Left lung (tissue), 10 donors: Measurements from ENCODE around the gene TTC39C. TPM values are rescaled to one million over a fixed set of nuclear protein-coding genes. Genes with fewer than 3 reads are reported as not detected.

Experiments
- ATAC-seq: fragments of 200-7000 bp; cut with Tn5 transposase; one replicate; pipeline ENCODE4 v1.9.1; 2020; ENCODE audit warnings: moderate library complexity
- DNase-seq, 4 donors: peaks; one replicate each; pipeline ENCODE4 v3.0.0-alpha.2; 2013 to 2020
- H3K27ac ChIP-seq, 2 donors: fragments of 200-600 bp; sonication (generic) in 1 of 2; one replicate each; pipeline versions ENCODE4 v1.5.0 to v1.8.0; 2020 to 2021
- H3K27me3 ChIP-seq, 2 donors: fragments of 200-600 bp; sonication (generic) in 1 of 2; one replicate each; pipeline versions ENCODE4 v1.5.0 to v1.8.0; 2020 to 2021
- H3K36me3 ChIP-seq, 2 donors: fragments of 200-600 bp; sonication (generic) in 1 of 2; one replicate each; pipeline versions ENCODE4 v1.5.0 to v1.8.0; 2020 to 2021
- H3K4me1 ChIP-seq, 2 donors: fragments of 200-600 bp; one replicate each; pipeline ENCODE4 v1.8.0; 2021
- H3K4me3 ChIP-seq, 2 donors: fragments of 200-600 bp; sonication (generic) in 1 of 2; one replicate each; pipeline versions ENCODE4 v1.5.0 to v1.8.0; 2020 to 2021; ENCODE audit warnings: mild to moderate bottlenecking in 1 of 2
- H3K9me3 ChIP-seq, 2 donors: fragments of 200-600 bp; sonication (generic) in 1 of 2; one replicate each; pipeline versions ENCODE4 v1.5.0 to v1.8.0; 2020 to 2021
- CTCF ChIP-seq, 2 donors: fragments of 200-600 bp; sonication (generic) in 1 of 2; IDR thresholded peaks; one replicate each; pipeline versions ENCODE4 v1.5.0 to v1.8.0; 2021; ENCODE audit warnings: antibody characterized with exemption in 2 of 2
- intact Hi-C, 2 donors: fragments of 100-400 bp; cut with DNase I; formaldehyde crosslinking; loops; one replicate each; pipeline versions ENCODE4 v1.11.2 to v1.14.2; 2022
- polyA plus RNA-seq, 6 donors: library from polyadenylated mRNA; unstranded; fragments of 120-200 nt; gene quantifications; one replicate each; pipeline ENCODE4 v1.2.1, GENCODE V29; 2013; ENCODE audit not compliant: insufficient read length in 6 of 6
- total RNA-seq, 2 donors: library from RNA; stranded (reverse); fragmentation: NEBNext Ultra II Directional; extraction: Animal tissue kit (Norgen Biotek cat#: 25700); gene quantifications; one replicate each; pipeline ENCODE4 v1.2.1, GENCODE V29; 2021
- donor health status: DM: no; HTN: yes; CAD: no.
- donor health status: DM: no; HTN: no; CAD: no.

Gene TTC39C
- total and polyA plus RNA-seq, 8 donors: 12.0 to 19.3 (median 15.1) TPM

GRCh38 chr18:24048261-24048660 lies 33.7 kb downstream of the TTC39C start:
- no peak overlapping the region for H3K27ac ChIP-seq
- H3K4me1 ChIP-seq: peaks cover 0 to 6% of the 10 kb centered on the region in 2 donors
- H3K9me3 ChIP-seq: no peaks in the 10 kb centered on the region
- ATAC-seq (no peak), DNase-seq (no peak)
- H3K27me3 ChIP-seq: no peaks in the 10 kb centered on the region
- intact Hi-C loops: no loop called here
- no peaks in the 10 kb centered on the region for H3K36me3 ChIP-seq
- H3K4me3 ChIP-seq: no peak overlapping the region
- no peak for TF ChIP-seq CTCF (IDR thresholded peaks at IDR 0.05)

GRCh38 chr18:24049142-24049541 lies 34.6 kb downstream of the TTC39C start:
- intact Hi-C loops: no loop called here
- Histone ChIP-seq H3K27ac (no peak overlapping the region), H3K9me3 (no peaks in the 10 kb centered on the region), H3K4me3 (no peak overlapping the region), H3K4me1 (no peaks in the 10 kb centered on the region), H3K27me3 (no peaks in the 10 kb centered on the region), H3K36me3 (no peaks in the 10 kb centered on the region)
- TF ChIP-seq CTCF (IDR thresholded peaks at IDR 0.05): no peak
- ATAC-seq: no peak
- DNase-seq: no peak

GRCh38 chr18:24051031-24051947 lies 36.7 kb downstream of the TTC39C start:
- no peak for TF ChIP-seq CTCF (IDR thresholded peaks at IDR 0.05)
- peak; percentile 58 for ATAC-seq
- H3K36me3 ChIP-seq: no peaks in the 10 kb centered on the region
- H3K4me1 ChIP-seq: no peaks in the 10 kb centered on the region
- no peak overlapping the region for H3K4me3 ChIP-seq
- no peak for DNase-seq
- no peaks in the 10 kb centered on the region for H3K9me3 ChIP-seq
- intact Hi-C loops: no loop called here
- no peak overlapping the region for H3K27ac ChIP-seq
- H3K27me3 ChIP-seq: no peaks in the 10 kb centered on the region

GRCh38 chr18:24052053-24052452 lies 37.5 kb downstream of the TTC39C start:
- Histone ChIP-seq H3K27ac (no peak overlapping the region), H3K4me3 (no peak overlapping the region), H3K27me3 (no peaks in the 10 kb centered on the region), H3K9me3 (no peaks in the 10 kb centered on the region), H3K4me1 (no peaks in the 10 kb centered on the region), H3K36me3 (no peaks in the 10 kb centered on the region)
- intact Hi-C loops: no loop called here
- no peak for DNase-seq
- no peak for TF ChIP-seq CTCF (IDR thresholded peaks at IDR 0.05)
- ATAC-seq: peak; percentile 62

- Histone ChIP-seq H3K9me3 (no peaks in the 10 kb centered on the region), H3K27me3 (no peaks in the 10 kb centered on the region), H3K4me3 (no peak overlapping the region), H3K36me3 (no peaks in the 10 kb centered on the region), H3K4me1 (no peaks in the 10 kb centered on the region), H3K27ac (no peak overlapping the region)
- intact Hi-C loops: no loop called here
- no peak for DNase-seq
- no peak for ATAC-seq
- no peak for TF ChIP-seq CTCF (IDR thresholded peaks at IDR 0.05)
Measured at GRCh38 chr18:24053211-24053610, 38.7 kb downstream of the TTC39C start.
